Measurements from ENCODE around the gene CUX1. TPM values are rescaled to one million over a fixed set of nuclear protein-coding genes. Genes with fewer than 3 reads are reported as not detected.
"Not testable (repeated sequence)": the region's sequence is repeated elsewhere in the genome, so short reads cannot be mapped to it uniquely, and the experiment has no call there.

The CUX1 gene
- total RNA-seq, 2 experiments from 2014 or later: 30.7 to 31.2 TPM

DNA sequence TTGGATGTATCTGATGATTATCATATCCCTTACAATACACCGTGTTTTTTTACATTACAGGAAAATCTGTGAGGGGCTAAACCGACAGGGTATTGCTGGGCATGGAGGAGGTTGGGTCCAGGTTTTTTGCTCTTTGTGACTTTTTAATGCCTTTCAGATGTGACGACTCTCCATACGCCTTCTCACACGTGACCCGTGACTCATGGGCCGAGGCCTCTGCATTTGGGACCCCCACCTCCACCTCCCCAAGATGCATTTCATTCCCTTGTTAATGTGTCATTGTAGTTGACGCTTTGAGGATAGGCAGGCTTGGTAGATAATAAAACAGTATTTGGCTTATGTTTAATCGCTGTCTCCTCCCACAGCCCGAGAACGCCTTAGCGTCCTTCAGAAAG is 95.3 kb downstream of the CUX1 start:
- no peaks in the 10 kb centered on the region for H3K9me3 Mint-ChIP-seq (ENCODE audit: insufficient read depth)
- H3K4me1 Mint-ChIP-seq (ENCODE audit: low read depth): peaks cover 5% of the 10 kb centered on the region
- DNase-seq (no peak), ATAC-seq (no peak)
- ChIA-PET POLR2A (no interaction called here), CTCF (no interaction called here)
- peaks cover 2% of the 10 kb centered on the region for H3K36me3 Mint-ChIP-seq (ENCODE audit: low read depth)
- H3K27ac Mint-ChIP-seq: no peak overlapping the region
- H3K4me3 Mint-ChIP-seq: no peak overlapping the region
- H3K27me3 Mint-ChIP-seq (ENCODE audit: low read depth): no peaks in the 10 kb centered on the region

DNA sequence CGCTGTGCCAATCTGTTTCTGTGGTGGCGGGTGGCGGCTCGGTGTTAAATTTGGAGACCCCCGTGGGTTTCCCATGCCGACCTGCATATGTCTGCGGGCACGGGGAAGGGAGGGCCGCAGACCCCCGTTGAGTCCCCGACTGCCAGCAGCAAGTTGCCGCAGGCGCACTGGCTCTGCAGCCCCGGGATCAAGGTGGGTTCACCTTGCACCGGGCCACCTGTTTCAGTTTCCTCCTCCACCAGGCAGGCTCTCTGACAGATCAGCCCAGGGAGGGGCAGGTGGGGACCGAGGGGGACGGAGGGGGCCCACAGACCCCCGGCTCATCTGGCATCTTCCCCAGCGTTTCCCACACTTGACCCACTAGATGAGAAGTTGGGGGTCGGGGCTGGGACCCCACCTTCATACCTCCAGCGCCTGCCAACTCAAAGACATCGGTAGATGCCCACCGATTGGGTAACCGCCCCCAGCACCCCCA is 95.9 kb downstream of the CUX1 start:
- ChIA-PET POLR2A (no interaction called here), CTCF (no interaction called here)
- Mint-ChIP-seq H3K27me3 (ENCODE audit: low read depth) (no peaks in the 10 kb centered on the region), H3K36me3 (ENCODE audit: low read depth) (peaks cover 2% of the 10 kb centered on the region), H3K4me3 (no peak overlapping the region), H3K27ac (no peak overlapping the region), H3K4me1 (ENCODE audit: low read depth) (peaks cover 5% of the 10 kb centered on the region), H3K9me3 (ENCODE audit: insufficient read depth) (no peaks in the 10 kb centered on the region)
- no peak for ATAC-seq
- DNase-seq: no peak

DNA sequence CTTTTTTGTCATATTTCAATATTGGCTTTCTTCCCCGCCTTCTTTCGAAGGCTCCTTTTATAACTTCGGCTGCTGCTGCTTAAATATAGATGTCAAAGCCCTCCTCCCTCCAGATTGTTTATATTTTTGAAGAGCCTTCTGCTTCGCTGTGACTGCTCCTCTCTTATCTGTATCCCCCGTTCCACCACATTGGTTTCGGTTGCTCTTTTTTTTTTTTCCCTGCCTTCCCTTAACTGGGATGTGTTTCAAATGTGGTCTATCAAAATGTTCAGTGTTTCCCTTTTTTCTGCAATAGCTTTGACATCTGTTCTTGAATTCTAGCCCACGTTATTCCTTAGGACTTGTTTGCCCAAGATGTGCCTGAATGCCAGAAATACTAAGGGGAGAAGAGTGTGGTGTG is 96.4 kb downstream of the CUX1 start:
- Mint-ChIP-seq H3K4me1 (ENCODE audit: low read depth) (no peaks in the 10 kb centered on the region), H3K36me3 (ENCODE audit: low read depth) (peaks cover 2% of the 10 kb centered on the region), H3K27ac (no peak overlapping the region), H3K9me3 (ENCODE audit: insufficient read depth) (no peaks in the 10 kb centered on the region), H3K4me3 (no peak overlapping the region), H3K27me3 (ENCODE audit: low read depth) (no peaks in the 10 kb centered on the region)
- POLR2A ChIA-PET: no interaction called here
- DNase-seq: no peak
- no peak for ATAC-seq
- CTCF ChIA-PET: no interaction called here

DNA sequence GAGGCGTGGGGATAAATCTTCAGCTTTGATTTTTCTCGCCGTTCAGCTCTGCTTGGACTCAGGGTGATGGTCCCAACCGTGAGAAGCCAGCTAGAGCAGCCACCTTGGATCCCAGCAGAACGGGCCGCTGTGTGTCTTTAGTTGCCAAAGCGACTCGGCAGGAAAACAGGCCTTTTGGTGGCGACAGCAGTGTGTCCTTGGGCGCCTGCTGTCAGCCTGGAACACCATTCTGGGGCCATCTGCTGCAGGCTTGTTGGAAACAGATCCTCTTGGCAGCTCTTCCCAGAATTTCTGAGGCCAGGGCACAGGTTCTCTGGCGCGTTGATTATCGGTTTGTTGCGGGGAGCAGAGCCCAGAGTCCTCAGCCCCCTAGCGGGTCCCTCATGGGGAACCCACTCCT is 97.6 kb downstream of the CUX1 start:
- peaks cover 2% of the 10 kb centered on the region for H3K36me3 Mint-ChIP-seq (ENCODE audit: low read depth)
- DNase-seq (no peak), ATAC-seq (no peak)
- no peak overlapping the region for H3K27ac Mint-ChIP-seq
- ChIA-PET POLR2A (no interaction called here), CTCF (no interaction called here)
- no peaks in the 10 kb centered on the region for H3K9me3 Mint-ChIP-seq (ENCODE audit: insufficient read depth)
- H3K27me3 Mint-ChIP-seq (ENCODE audit: low read depth): no peaks in the 10 kb centered on the region
- no peaks in the 10 kb centered on the region for H3K4me1 Mint-ChIP-seq (ENCODE audit: low read depth)
- no peak overlapping the region for H3K4me3 Mint-ChIP-seq

DNA sequence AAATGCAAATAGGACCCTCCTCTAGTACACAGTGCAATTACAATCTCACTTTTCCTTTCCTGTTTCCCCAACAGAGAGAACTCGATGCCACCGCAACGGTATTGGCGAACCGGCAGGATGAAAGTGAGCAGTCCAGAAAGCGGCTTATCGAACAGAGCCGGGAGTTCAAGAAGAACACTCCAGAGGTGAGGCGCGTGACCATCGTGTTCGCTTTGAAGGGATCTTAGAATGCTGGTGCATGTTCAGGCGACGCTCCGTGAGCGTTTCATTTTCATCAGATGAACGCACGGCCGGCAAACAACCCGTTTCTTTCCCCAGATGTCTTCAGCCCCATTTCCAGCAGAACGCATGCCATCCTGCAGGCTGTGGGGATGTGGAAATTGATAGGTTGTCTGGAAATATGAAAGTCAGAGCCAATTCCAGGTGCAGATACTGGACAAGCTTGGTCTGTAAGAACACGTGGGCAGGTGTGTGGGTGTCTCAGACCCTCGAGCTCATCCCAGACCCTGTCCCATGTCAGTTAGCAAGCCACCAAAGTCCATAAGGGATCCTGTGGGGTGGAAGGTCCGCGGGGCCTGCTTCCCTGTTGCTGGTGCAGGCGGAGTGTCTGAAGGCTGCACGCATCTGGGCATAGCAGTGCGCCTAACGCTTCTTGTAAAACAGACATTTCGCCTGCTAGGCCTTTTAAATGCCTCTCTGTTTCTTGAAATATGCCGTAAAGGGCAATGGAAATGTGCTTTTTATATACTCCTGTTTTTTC is 98.8 kb downstream of the CUX1 start:
- CTCF ChIA-PET: no interaction called here

DNA sequence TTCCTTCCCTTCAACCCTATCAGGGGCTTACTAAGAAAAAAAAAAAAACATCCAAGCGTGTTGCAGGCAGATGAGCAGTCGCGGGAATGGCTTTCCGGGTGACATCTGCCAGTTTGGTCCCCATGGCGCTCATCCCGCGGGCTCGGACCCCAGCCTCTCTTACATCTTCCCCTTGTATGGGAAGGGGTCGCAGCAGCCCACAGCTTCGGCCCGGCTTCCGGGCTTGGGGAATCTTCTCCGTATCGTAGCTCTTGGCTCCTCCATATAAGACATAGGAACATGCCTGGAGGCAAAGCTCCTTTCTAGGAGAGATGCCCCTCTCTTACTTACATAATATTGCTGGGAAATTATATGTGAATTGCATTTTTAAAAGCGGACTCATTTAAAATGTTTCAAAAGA is 99.5 kb downstream of the CUX1 start:
- H3K36me3 Mint-ChIP-seq (ENCODE audit: low read depth): peaks cover 2% of the 10 kb centered on the region
- DNase-seq: no peak
- H3K4me1 Mint-ChIP-seq (ENCODE audit: low read depth): no peaks in the 10 kb centered on the region
- CTCF ChIA-PET: no interaction called here
- no peak for ATAC-seq
- H3K27ac Mint-ChIP-seq: no peak overlapping the region
- no peak overlapping the region for H3K4me3 Mint-ChIP-seq
- H3K9me3 Mint-ChIP-seq (ENCODE audit: insufficient read depth): no peaks in the 10 kb centered on the region
- POLR2A ChIA-PET: no interaction called here
- H3K27me3 Mint-ChIP-seq (ENCODE audit: low read depth): no peaks in the 10 kb centered on the region

More for the DNA sequence above, 98.8 kb downstream of the CUX1 start:
- ATAC-seq (no peak), DNase-seq (no peak)
- Mint-ChIP-seq H3K4me3 (no peak overlapping the region), H3K27ac (no peak overlapping the region), H3K36me3 (ENCODE audit: low read depth) (peaks cover 2% of the 10 kb centered on the region), H3K4me1 (ENCODE audit: low read depth) (no peaks in the 10 kb centered on the region), H3K9me3 (ENCODE audit: insufficient read depth) (no peaks in the 10 kb centered on the region), H3K27me3 (ENCODE audit: low read depth) (no peaks in the 10 kb centered on the region)
- POLR2A ChIA-PET: no interaction called here

DNA sequence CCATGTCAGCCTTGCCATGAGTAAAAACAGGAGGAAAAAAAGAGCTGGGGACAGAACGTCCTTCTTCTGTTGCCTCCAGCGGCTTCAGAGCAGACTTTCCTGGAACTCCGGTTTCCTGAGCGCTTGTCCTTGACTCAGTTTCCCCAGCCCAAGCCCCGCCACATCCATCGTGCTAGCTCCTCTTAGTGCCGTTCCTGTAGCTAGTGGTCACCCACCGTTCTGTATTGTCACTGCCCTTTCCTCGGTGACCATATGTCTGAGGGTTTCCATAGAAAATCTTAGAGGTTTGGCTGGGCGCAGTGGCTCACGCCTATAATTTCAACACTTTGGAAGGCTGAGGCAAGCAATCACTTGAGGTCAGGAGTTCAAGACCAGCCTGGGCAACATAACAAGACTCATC is 100.1 kb downstream of the CUX1 start:
- H3K36me3 Mint-ChIP-seq (ENCODE audit: low read depth): peaks cover 2% of the 10 kb centered on the region
- no peaks in the 10 kb centered on the region for H3K4me1 Mint-ChIP-seq (ENCODE audit: low read depth)
- ATAC-seq (no peak), DNase-seq (no peak)
- H3K4me3 Mint-ChIP-seq: no peak overlapping the region
- CTCF ChIA-PET: no interaction called here
- H3K27ac Mint-ChIP-seq: no peak overlapping the region
- POLR2A ChIA-PET: no interaction called here
- no peaks in the 10 kb centered on the region for H3K9me3 Mint-ChIP-seq (ENCODE audit: insufficient read depth)
- no peaks in the 10 kb centered on the region for H3K27me3 Mint-ChIP-seq (ENCODE audit: low read depth)

DNA sequence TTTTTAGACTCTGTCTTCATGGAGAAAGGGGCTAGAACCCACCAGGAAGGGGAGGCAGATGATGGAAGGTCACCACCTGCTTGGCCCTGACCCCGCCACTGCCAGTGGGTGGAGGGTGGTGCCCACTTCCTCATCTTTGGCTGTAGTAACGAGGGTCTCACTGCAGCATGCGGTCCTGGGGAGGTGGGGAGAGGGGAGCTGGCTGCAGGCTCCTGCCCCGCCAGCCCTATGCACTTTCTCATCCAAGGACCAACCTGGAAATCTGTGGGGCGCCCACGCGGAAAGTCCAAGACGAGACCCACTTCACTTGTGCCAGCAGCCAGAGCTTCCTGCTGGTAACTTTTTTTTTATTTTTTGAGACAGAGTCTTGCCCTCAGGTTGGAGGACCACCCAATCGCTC is 101.0 kb downstream of the CUX1 start:
- Mint-ChIP-seq H3K9me3 (ENCODE audit: insufficient read depth) (no peaks in the 10 kb centered on the region), H3K27me3 (ENCODE audit: low read depth) (no peaks in the 10 kb centered on the region), H3K27ac (no peak overlapping the region), H3K36me3 (ENCODE audit: low read depth) (peaks cover 2% of the 10 kb centered on the region), H3K4me1 (ENCODE audit: low read depth) (no peaks in the 10 kb centered on the region), H3K4me3 (no peak overlapping the region)
- POLR2A ChIA-PET: no interaction called here
- ATAC-seq: no peak
- no peak for DNase-seq
- CTCF ChIA-PET: no interaction called here

DNA sequence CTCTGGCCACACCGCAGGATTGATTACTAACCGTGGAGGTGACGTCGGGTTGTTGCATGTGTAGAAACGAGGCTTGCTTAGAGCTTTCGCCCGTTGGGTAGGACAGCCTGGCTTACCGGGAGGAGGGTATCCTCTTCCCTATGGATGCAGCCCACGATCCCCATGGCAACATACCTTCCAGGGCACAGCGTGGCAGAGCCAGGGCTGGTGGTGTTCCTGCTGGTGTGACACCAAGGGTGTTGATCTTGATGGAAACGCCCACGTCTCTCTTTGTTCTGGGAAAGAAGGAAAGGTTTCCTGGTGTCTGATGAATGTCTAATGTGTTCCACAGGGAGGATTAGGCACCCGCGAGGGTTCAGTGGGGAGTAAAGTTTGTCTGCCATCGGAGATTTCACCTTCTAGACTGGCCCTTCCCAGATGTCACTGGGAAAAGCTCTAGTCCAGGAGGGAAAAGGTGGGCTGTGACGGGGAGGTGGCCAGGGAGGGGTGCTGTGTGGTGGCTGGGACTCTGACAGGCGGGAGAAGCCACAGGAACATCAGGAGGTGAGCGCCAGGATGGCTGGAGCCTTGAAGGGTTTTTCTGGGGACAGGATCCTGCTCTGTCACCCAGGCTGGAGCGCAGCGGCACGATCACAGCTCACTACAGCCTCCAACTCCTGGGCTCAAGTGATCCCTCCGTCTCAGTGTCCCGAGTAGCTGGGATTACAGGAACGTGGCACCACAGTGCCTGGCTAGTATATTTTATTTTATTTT is 102.1 kb downstream of the CUX1 start:
- ATAC-seq (no peak), DNase-seq (no peak)
- no peak overlapping the region for H3K4me3 Mint-ChIP-seq
- H3K9me3 Mint-ChIP-seq (ENCODE audit: insufficient read depth): no peaks in the 10 kb centered on the region
- H3K27ac Mint-ChIP-seq: no peak overlapping the region
- no peaks in the 10 kb centered on the region for H3K27me3 Mint-ChIP-seq (ENCODE audit: low read depth)
- ChIA-PET CTCF (no interaction called here), POLR2A (no interaction called here)
- H3K36me3 Mint-ChIP-seq (ENCODE audit: low read depth): peaks cover 4% of the 10 kb centered on the region
- peaks cover 4% of the 10 kb centered on the region for H3K4me1 Mint-ChIP-seq (ENCODE audit: low read depth)

DNA sequence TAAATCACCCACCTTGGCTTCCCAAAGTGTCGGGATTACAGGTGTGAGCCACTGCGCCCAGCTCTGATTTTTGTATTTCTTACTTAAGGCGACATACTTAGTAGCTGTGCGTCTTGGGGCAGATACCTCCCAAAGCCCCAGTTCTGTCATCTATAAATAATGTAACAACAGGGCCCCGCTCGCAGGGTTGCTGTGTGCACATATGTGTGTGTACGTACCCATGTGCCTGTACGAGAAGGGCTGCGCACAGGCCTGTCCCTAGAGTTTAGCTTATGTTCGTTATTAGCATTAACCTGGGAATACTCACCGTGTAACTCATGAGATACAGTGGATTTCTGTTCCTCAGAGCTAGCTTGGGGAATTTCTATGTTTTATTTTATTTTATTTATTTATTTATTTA is 103.6 kb downstream of the CUX1 start:
- no peaks in the 10 kb centered on the region for H3K9me3 Mint-ChIP-seq (ENCODE audit: insufficient read depth)
- H3K4me3 Mint-ChIP-seq: no peak overlapping the region
- peaks cover 4% of the 10 kb centered on the region for H3K4me1 Mint-ChIP-seq (ENCODE audit: low read depth)
- ChIA-PET CTCF (interaction anchor here (0.9 kb wide), 1 partner anchor 21 kb away, joined by 3 read pairs; no protein-coding TSS in a partner anchor), POLR2A (no interaction called here)
- ATAC-seq (no peak), DNase-seq (no peak)
- H3K27me3 Mint-ChIP-seq (ENCODE audit: low read depth): no peaks in the 10 kb centered on the region
- H3K36me3 Mint-ChIP-seq (ENCODE audit: low read depth): peaks cover 2% of the 10 kb centered on the region
- H3K27ac Mint-ChIP-seq: no peak overlapping the region

DNA sequence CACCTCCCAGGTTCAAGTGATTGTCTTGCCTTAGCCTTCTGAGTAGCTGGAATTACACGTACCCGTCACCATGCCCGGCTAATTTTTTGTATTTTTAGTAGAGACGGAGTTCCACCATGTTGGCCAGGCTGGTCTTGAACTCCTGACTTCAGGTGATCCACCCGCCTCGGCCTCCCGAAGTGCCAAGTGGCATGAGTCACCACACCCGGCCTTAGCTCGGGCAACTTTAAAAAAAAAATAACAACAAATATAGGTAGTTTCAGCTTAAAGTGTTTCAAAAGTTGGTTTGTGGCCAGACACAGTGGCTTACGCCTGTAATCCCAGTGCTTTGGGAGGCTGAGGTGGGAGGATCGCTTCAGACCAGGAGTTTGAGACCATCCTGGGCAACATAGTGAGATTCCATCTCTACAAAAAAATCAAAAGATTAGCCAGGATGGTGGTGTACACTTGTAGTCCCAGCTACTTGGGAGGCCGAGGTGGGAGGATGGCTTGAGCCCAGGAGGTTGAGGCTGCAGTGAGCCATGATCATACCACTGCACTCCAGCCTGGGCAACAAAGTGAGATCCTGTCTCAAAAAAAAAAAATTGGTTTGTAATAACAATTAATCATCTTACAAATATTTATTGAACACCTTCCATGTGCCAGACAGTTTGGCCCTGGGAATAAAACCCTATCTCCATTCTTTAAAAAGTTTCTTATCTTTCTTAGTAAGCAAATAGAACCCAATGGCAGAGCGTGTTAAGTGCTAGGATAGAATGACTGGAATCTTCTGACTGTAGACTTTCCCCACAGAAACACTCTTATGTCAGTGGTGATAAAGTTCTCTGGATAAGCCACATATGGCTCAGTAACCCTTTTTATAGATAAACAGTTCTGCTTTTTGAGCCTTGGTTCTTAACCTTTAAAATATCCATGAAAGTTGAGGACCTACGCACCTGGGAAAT is 104.4 kb downstream of the CUX1 start:
- not testable (repeated sequence) for H3K4me1 Mint-ChIP-seq (ENCODE audit: low read depth); H3K9me3 Mint-ChIP-seq (ENCODE audit: insufficient read depth); H3K27ac Mint-ChIP-seq; DNase-seq; H3K27me3 Mint-ChIP-seq (ENCODE audit: low read depth); ATAC-seq; H3K36me3 Mint-ChIP-seq (ENCODE audit: low read depth); H3K4me3 Mint-ChIP-seq
- ChIA-PET CTCF (interaction anchor here (0.9 kb wide), 1 partner anchor 22 kb away, joined by 3 read pairs; no protein-coding TSS in a partner anchor), POLR2A (interaction anchor here (0.6 kb wide), 1 partner anchor 221 kb away, joined by 4 read pairs; no protein-coding TSS in a partner anchor)

All from activated CD8-positive, alpha-beta T cell treated with anti-CD3 and anti-CD28 coated beads, Interleukin-2, amount 10 ng/mL, durations not matched to agents 7 days and 5 days (primary cell).